ENCODE data around the gene KRT37. TPM values are rescaled to one million over a fixed set of nuclear protein-coding genes. Genes with fewer than 3 reads are reported as not detected.

KRT37 gene
- not detected in 2 replicates for total RNA-seq

GRCh38 chr17:41424111-41424635, at the start of gene KRT37:
TSS of gene KRT37 (minus strand) at chr17:41424585. CDS start at chr17:41424523, 62 bp downstream.

DNA sequence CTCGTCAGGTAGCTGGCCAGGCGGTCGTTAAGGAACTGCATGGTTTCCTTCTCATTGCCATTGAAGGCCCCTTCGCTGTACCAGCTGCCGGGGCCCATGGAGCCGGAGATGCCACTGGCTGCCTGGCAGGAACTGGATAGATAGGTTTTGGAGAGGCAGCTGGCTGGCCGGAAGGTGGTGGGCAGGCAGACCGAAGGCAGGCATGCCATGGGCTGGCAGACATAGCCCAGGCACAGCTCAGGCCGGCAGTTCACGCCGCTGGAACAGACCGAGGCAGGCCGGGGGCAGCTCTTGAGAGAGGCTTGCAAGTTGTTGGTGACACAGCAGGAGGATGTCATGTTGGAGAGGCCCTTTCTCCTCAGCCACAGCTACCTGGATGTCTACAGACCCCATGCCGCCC, 42.6 kb upstream of the KRT37 start, which contains the start of gene KRT32:
Gene KRT32 (minus strand): TSS at position 399 of the 400 bp plus-strand sequence. CDS start 61 bp downstream, at position 338.

DNA sequence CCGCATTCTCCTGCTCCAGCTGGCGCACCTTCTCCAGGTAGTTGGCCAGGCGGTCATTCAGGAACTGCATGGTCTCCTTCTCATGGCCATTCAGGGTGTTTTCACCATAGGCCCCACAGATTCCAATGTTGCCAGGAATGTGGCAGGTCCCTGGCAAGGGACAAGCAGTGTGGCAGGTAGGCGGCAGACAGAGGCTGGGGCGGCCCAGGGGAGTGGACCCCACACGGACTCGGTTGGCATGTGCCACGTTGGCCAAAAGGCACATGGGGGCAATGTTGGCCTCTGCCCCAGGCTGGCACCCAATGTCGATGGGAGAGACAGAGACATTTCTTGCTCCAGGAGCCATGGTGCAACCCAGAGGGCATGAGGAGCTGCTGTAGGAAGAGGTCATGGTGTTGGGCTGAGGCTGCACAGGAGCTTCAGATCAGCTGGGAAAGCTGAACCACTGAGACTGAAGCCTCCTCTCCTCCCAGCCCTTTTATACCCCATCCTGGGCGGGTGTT, 16.2 kb upstream of the KRT37 start, which contains the start of gene KRT38:
Gene KRT38 (minus strand): TSS at position 453 of the 503 bp plus-strand sequence. CDS start 62 bp downstream, at position 391.

DNA sequence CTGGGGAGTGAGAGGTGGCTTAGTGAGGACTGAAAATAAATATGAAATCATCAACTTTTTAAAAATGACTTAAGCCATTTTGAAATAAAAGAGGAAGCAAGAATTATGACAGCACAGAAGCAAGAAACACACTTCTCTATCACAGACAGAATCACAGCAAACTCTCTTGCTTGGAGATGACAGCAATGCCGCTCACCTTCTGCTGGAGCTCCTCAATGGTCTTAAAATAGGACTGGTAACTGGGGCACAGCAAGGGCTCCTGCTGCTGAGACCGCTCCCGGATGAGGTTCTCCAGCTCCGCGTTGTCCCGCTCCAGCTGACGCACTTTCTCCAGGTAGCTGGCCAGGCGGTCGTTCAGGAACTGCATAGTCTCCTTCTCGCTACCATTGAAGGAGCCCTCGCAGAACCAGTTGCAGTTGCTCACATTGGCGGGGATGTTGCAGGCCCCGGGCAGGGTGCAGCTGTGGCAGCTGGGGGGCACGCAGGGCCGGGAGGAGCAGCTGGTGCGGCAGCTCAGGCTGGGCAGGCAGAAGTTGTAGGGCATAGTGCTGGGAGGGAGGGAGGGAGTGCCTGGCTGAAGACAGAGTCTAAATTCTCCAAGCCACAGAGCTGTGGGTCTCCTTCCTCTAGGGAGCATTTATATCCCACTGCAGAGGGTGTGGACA, 27.3 kb downstream of the KRT37 start, which contains the start of gene KRT31:
Gene KRT31 (minus strand): TSS at position 613 of the 665 bp plus-strand sequence. CDS start 69 bp downstream, at position 544.

DNA sequence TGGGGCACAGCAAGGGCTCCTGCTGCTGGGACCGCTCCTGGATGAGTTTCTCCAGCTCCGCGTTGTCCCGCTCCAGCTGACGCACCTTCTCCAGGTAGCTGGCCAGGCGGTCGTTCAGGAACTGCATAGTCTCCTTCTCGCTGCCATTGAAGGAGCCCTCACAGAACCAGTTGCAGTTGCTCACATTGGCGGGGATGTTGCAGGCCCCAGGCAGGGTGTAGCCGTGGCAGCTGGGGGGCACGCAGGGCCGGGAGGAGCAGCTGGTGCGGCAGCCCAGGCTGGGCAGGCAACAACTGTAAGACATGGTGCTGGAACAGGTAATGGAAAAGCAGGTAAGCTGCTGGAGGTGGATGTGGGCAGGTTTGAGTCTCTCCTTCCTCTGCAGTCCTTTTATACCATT, 42.4 kb downstream of the KRT37 start, which contains the start of gene KRT34:
Gene KRT34 (minus strand): TSS at position 364 of the 400 bp plus-strand sequence. CDS start 60 bp downstream, at position 304.

Other genes starting within 250 kb of the KRT37 start
- gene KRTAP4-2, start 246.4 kb downstream of the KRT37 start, total RNA-seq = not detected in 2 replicates
- gene KRTAP4-1, start 239.7 kb downstream of the KRT37 start, total RNA-seq = not detected in 2 replicates
- gene KRTAP9-1, start 234.7 kb downstream of the KRT37 start, total RNA-seq = not detected in 2 replicates
- gene KRTAP9-2, start 197.9 kb downstream of the KRT37 start, total RNA-seq = not detected in 2 replicates
- not detected in 2 replicates for gene KRTAP9-3, start 192.1 kb downstream of the KRT37 start, total RNA-seq
- not detected in 2 replicates for gene KRTAP9-8, start 186.6 kb downstream of the KRT37 start, total RNA-seq
- gene KRTAP9-4, start 174.9 kb downstream of the KRT37 start, total RNA-seq = not detected in 2 replicates
- gene KRTAP9-9, start 169.2 kb downstream of the KRT37 start, total RNA-seq = not detected in 2 replicates
- not detected in 2 replicates for gene KRTAP9-6, start 159.2 kb downstream of the KRT37 start, total RNA-seq
- not detected in 2 replicates for gene KRTAP9-7, start 148.9 kb downstream of the KRT37 start, total RNA-seq
- gene KRTAP29-1, start 121.7 kb downstream of the KRT37 start, total RNA-seq = not detected in 2 replicates
- gene KRTAP16-1, start 115.3 kb downstream of the KRT37 start, total RNA-seq = not detected in 2 replicates
- gene KRTAP17-1, start 108.9 kb downstream of the KRT37 start, total RNA-seq = not detected in 2 replicates
- not detected in 2 replicates for gene KRT33A, start 73.8 kb downstream of the KRT37 start, total RNA-seq
- gene KRT33B, start 54.8 kb downstream of the KRT37 start, total RNA-seq = 0.47 TPM in 1 of 2 replicates, not detected in the other
- 3.3 and 6.6 TPM in 2 replicates for gene KRT34, start 42.3 kb downstream of the KRT37 start, total RNA-seq
- 0.23 TPM in 1 of 2 replicates, not detected in the other for gene KRT31, start 27.0 kb downstream of the KRT37 start, total RNA-seq
- gene KRT38, start 16.4 kb upstream of the KRT37 start, total RNA-seq = not detected in 2 replicates
- gene KRT32, start 42.8 kb upstream of the KRT37 start, total RNA-seq = 0.30 TPM in 1 of 2 replicates, not detected in the other
- gene KRT35, start 56.6 kb upstream of the KRT37 start, total RNA-seq = not detected in 2 replicates
- gene KRT36, start 65.3 kb upstream of the KRT37 start, total RNA-seq = not detected in 2 replicates
- gene KRT13, start 81.0 kb upstream of the KRT37 start, total RNA-seq = not detected in 2 replicates
- gene KRT15, start 94.3 kb upstream of the KRT37 start, total RNA-seq = 23.0 and 62.9 TPM in 2 replicates
- gene KRT19, start 103.7 kb upstream of the KRT37 start, total RNA-seq = 9.8 and 30.4 TPM in 2 replicates
- 0.23 and 0.61 TPM in 2 replicates for gene KRT9, start 147.5 kb upstream of the KRT37 start, total RNA-seq
- gene KRT14, start 162.3 kb upstream of the KRT37 start, total RNA-seq = 10,563 and 10,587 TPM in 2 replicates
- 260 and 387 TPM in 2 replicates for gene KRT16, start 188.2 kb upstream of the KRT37 start, total RNA-seq
- gene KRT17, start 200.0 kb upstream of the KRT37 start, total RNA-seq = 10,873 and 11,761 TPM in 2 replicates